PC-9 (cell line): ENCODE measurements around the gene TBCD.

Experiments used
- EZH2 ChIP-seq: fragments of 200-600 bp; sonication (generic); IDR thresholded peaks from 2 replicates; pipeline ENCODE4 v1.8.0; 2017; ENCODE audit warnings: antibody characterized with exemption, low read depth
- TF ChIP-seq, protein P1 (sequence below): fragments of 200-600 bp; sonication (generic); conservative IDR thresholded peaks from 2 replicates; pipeline ENCODE4 v1.6.1; 2017; ENCODE audit warnings: mixed run types, antibody characterized with exemption, mild to moderate bottlenecking, moderate library complexity

- TF ChIP-seq, protein P1, sequence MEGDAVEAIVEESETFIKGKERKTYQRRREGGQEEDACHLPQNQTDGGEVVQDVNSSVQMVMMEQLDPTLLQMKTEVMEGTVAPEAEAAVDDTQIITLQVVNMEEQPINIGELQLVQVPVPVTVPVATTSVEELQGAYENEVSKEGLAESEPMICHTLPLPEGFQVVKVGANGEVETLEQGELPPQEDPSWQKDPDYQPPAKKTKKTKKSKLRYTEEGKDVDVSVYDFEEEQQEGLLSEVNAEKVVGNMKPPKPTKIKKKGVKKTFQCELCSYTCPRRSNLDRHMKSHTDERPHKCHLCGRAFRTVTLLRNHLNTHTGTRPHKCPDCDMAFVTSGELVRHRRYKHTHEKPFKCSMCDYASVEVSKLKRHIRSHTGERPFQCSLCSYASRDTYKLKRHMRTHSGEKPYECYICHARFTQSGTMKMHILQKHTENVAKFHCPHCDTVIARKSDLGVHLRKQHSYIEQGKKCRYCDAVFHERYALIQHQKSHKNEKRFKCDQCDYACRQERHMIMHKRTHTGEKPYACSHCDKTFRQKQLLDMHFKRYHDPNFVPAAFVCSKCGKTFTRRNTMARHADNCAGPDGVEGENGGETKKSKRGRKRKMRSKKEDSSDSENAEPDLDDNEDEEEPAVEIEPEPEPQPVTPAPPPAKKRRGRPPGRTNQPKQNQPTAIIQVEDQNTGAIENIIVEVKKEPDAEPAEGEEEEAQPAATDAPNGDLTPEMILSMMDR: no peak
- no peak for TF ChIP-seq EZH2
These were observed 143.2 kb downstream of the TBCD start for GRCh38 chr17:82895087-82895486.
